ENCODE results near the gene CCDC24.

The CCDC24 gene

GRCh38 chr1:44024031-44024902 lies 32.9 kb downstream of the CCDC24 start:
- DNase-seq (ENCODE audit: low read depth in 2 of 2), result no peak

- DNase-seq (ENCODE audit: low read depth in 2 of 2), result no peak
Measured at GRCh38 chr1:44024903-44025525, 33.6 kb downstream of the CCDC24 start.

GRCh38 chr1:44025816-44026215 lies 34.4 kb downstream of the CCDC24 start:
- no peak for DNase-seq (ENCODE audit: low read depth in 2 of 2)

GRCh38 chr1:44027320-44027719 lies 35.9 kb downstream of the CCDC24 start:
- DNase-seq (ENCODE audit: low read depth in 2 of 2), result no peak

- DNase-seq (ENCODE audit: low read depth in 2 of 2), result no peak
Measured at GRCh38 chr1:44029260-44029910, 38.0 kb downstream of the CCDC24 start.

GRCh38 chr1:44029911-44030604 lies 38.7 kb downstream of the CCDC24 start:
- DNase-seq (ENCODE audit: low read depth in 2 of 2), result peak; percentile 60 to 69

- no peak for DNase-seq (ENCODE audit: low read depth in 2 of 2)
Measured at GRCh38 chr1:44030605-44031251, 39.3 kb downstream of the CCDC24 start.

GRCh38 chr1:44031252-44032169 lies 40.1 kb downstream of the CCDC24 start, which contains the start of gene SLC6A9:
TSS of gene SLC6A9 (minus strand) at chr1:44031462. CDS start at chr1:44024277, 7,185 bp downstream.
- no peak for DNase-seq (ENCODE audit: low read depth in 2 of 2)

- no peak for DNase-seq (ENCODE audit: low read depth in 2 of 2)
Measured at GRCh38 chr1:44032170-44032790, 40.9 kb downstream of the CCDC24 start.

- DNase-seq (ENCODE audit: low read depth in 2 of 2), result no peak
Measured at GRCh38 chr1:44033041-44033575, 41.7 kb downstream of the CCDC24 start.

GRCh38 chr1:44033756-44034155 lies 42.4 kb downstream of the CCDC24 start:
- no peak for DNase-seq (ENCODE audit: low read depth in 2 of 2)

- DNase-seq (ENCODE audit: low read depth in 2 of 2), result no peak
Measured at GRCh38 chr1:44034423-44034822, 43.0 kb downstream of the CCDC24 start.

GRCh38 chr1:44034976-44035716 lies 43.7 kb downstream of the CCDC24 start:
- no peak for DNase-seq (ENCODE audit: low read depth in 2 of 2)

- no peak for DNase-seq (ENCODE audit: low read depth in 2 of 2)
Measured at GRCh38 chr1:44035726-44036408, 44.5 kb downstream of the CCDC24 start.

- peak in 1 of 2 donors; percentile 43 for DNase-seq (ENCODE audit: low read depth in 2 of 2)
Measured at GRCh38 chr1:44036409-44037139, 45.2 kb downstream of the CCDC24 start.

GRCh38 chr1:44037154-44037553 lies 45.8 kb downstream of the CCDC24 start:
- no peak for DNase-seq (ENCODE audit: low read depth in 2 of 2)

GRCh38 chr1:44038876-44039657 lies 47.7 kb downstream of the CCDC24 start:
- DNase-seq (ENCODE audit: low read depth in 2 of 2), result no peak
